ENCODE results near the gene PEDS1. TPM values are rescaled to one million over a fixed set of nuclear protein-coding genes. Genes with fewer than 3 reads are reported as not detected.

PEDS1 gene
- total and polyA plus RNA-seq, 2 of the 13 experiments (the other 11 are each of a cell fraction or from before 2014, with no cell fraction given), result 30.5 to 93.9 TPM

GRCh38 chr20:50186987-50187402, 33.5 kb upstream of the PEDS1 start (continued):
- TF ChIP-seq, protein P1, sequence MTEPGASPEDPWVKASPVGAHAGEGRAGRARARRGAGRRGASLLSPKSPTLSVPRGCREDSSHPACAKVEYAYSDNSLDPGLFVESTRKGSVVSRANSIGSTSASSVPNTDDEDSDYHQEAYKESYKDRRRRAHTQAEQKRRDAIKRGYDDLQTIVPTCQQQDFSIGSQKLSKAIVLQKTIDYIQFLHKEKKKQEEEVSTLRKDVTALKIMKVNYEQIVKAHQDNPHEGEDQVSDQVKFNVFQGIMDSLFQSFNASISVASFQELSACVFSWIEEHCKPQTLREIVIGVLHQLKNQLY (CRISPR knock-in tag; IDR thresholded peaks at IDR 0.05), result peak; percentile 19; the same call in 1 of the 2 replicates
- TF ChIP-seq SRY (CRISPR knock-in tag; IDR thresholded peaks at IDR 0.05) (peak; percentile 69; the same call in 1 of the 2 replicates), HINFP (CRISPR knock-in tag; IDR thresholded peaks at IDR 0.05; ENCODE audit: low read depth) (peak; percentile 57; the same call in 1 of the 2 replicates)

DNA sequence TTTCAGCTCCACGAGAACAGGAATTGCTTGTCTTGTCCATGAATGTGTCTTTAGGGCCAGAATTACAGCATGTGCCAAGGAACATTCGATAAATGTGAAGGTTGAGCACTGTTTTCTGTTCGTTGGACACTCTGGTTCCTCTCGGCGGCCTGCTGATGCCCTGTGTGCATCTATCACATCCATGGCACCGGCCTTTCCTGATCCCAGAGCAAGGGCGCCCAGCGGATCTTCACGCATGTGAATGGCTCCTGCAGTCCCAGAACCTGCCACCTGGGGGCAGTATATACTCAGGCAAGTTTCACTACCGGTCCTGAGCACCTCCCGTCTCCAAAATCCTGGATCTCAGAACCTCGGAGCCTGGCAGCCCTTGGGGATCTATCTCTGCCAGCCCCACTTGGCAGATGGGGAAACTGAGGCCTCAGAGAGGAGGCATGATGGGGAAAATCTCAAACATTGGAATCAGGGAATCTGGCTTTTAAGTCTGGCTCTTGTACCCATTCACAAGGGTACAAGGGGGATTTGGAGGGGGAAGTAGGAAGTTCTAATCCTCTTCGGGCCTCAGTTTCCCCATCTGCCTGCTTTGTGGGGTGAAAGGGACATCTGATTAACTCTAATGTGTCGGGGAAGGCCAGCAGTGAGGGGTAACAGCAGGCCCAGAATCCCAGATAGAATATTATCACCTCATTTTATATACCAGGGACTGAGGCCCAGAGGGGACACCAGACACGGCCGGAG, 32.8 kb upstream of the PEDS1 start:
- Histone ChIP-seq H4K20me1 (ENCODE audit: insufficient read depth, low read length) (no peaks in the 10 kb centered on the region), H3K27ac (ENCODE audit: extremely low read length, insufficient read depth, low read length) (no peak overlapping the region), H3K4me1 (ENCODE audit: insufficient read depth, low read length) (peaks cover 45% of the 10 kb centered on the region), H3K79me2 (ENCODE audit: insufficient read depth, low read length) (no peaks in the 10 kb centered on the region), H3K4me3 (replicated peaks in 1 of 3; ENCODE audit: insufficient read depth in 1 of 3, low read depth in 2 of 3, low read length in 3 of 3) (peak overlapping the region in 1 of 3 experiments; percentile 61; a peak in 2 of 6 replicates), H2AFZ (ENCODE audit: low read length) (no peak overlapping the region), H3K27me3 (ENCODE audit: control insufficient read depth in 1 of 2, insufficient read depth in 2 of 2, low read length in 2 of 2) (no peaks in the 10 kb centered on the region), H3K4me2 (ENCODE audit: low read depth, low read length) (peak overlapping the region; percentile 75), H3K9ac (ENCODE audit: insufficient read depth, low read depth, low read length) (peak overlapping the region; percentile 21; the same call in 1 of the 2 replicates), H3K9me3 (ENCODE audit: low read length) (no peaks in the 10 kb centered on the region), H3K36me3 (replicated peaks in 1 of 2; ENCODE audit: control insufficient read depth in 1 of 2, insufficient read depth in 2 of 2, low read length in 2 of 2) (no peaks in the 10 kb centered on the region)
- peak; percentile 89 for DNase-seq (ENCODE audit: low spot score)
- BruUV-seq (replicated peaks), result no TSS peak
- POLR2A ChIA-PET, result interaction anchor here (0.9 to 6.3 kb wide), 10 partner anchors 14 to 390 kb away, joined by 3 to 98 read pairs (median 10); no protein-coding TSS in a partner anchor
- CTCF ChIA-PET (ENCODE audit: low intra/inter-chr PET ratio, low total read pairs), result interaction anchor here (0.8 to 6.6 kb wide), 14 partner anchors 63 to 424 kb away, joined by 3 to 138 read pairs (median 4); no protein-coding TSS in a partner anchor
- 9% methylated on average over 16 of the region's 16 CpGs for WGBS (ENCODE audit: low lambda C conversion rate)
- intact Hi-C loops (cut with micrococcal nuclease; ENCODE audit: unreplicated experiment), result loop anchor here (1.0 kb wide), 3 partner anchors 274 to 394 kb away; no protein-coding TSS in a partner anchor
- FAIRE-seq, result peak; percentile 67
- peak; percentile 19 for ATAC-seq
- in situ Hi-C loops (cut with HindIII; ENCODE audit: extremely low pct_ligation_motif_present, low pct_unique_long_range_greater_than_20kb), result loop anchor here (5.0 kb wide), 4 partner anchors 156 to 391 kb away; no protein-coding TSS in a partner anchor
- TF ChIP-seq ZNF672 (CRISPR knock-in tag; IDR thresholded peaks at IDR 0.05) (no peak), STAG1 (CRISPR knock-in tag; IDR thresholded peaks at IDR 0.05) (peak; percentile 100), ZNF546 (CRISPR knock-in tag; conservative IDR thresholded peaks at IDR 0.05) (no peak), PTBP1 (IDR thresholded peaks at IDR 0.05; ENCODE audit: low read depth, low read length, poor library complexity, severe bottlenecking) (no peak), CHD4 (IDR thresholded peaks at IDR 0.05; ENCODE audit: borderline replicate concordance, low read length) (peak; percentile 97; the same call in 1 of the 2 replicates), E2F2 (CRISPR knock-in tag; IDR thresholded peaks at IDR 0.05; ENCODE audit: borderline replicate concordance) (no peak; the same call in 1 of the 2 replicates), MAFG (CRISPR knock-in tag; IDR thresholded peaks at IDR 0.05) (no peak)
- TF ChIP-seq, protein P2, sequence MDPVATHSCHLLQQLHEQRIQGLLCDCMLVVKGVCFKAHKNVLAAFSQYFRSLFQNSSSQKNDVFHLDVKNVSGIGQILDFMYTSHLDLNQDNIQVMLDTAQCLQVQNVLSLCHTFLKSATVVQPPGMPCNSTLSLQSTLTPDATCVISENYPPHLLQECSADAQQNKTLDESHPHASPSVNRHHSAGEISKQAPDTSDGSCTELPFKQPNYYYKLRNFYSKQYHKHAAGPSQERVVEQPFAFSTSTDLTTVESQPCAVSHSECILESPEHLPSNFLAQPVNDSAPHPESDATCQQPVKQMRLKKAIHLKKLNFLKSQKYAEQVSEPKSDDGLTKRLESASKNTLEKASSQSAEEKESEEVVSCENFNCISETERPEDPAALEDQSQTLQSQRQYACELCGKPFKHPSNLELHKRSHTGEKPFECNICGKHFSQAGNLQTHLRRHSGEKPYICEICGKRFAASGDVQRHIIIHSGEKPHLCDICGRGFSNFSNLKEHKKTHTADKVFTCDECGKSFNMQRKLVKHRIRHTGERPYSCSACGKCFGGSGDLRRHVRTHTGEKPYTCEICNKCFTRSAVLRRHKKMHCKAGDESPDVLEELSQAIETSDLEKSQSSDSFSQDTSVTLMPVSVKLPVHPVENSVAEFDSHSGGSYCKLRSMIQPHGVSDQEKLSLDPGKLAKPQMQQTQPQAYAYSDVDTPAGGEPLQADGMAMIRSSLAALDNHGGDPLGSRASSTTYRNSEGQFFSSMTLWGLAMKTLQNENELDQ (CRISPR knock-in tag; IDR thresholded peaks at IDR 0.05; ENCODE audit: borderline replicate concordance), result no peak

Measured in HepG2 (cell line).